ENCODE data around the gene CD4.

- TF ChIP-seq MAX (IDR thresholded peaks at IDR 0.05; ENCODE audit: insufficient read depth, insufficient read length) (no peak), FOS (IDR thresholded peaks at IDR 0.05; ENCODE audit: borderline replicate concordance, insufficient read depth, low read length) (no peak), CTCF (IDR thresholded peaks at IDR 0.05; ENCODE audit: extremely low read depth in 1 of 2, insufficient read depth in 1 of 2, low read depth in 1 of 2, low read length in 2 of 2) (no peak)
Measured at GRCh38 chr12:6809056-6809455, 19.7 kb downstream of the CD4 start.
